WI38 (cell line): Measurements from ENCODE around the gene SLC39A7.

Experiments used
- H3K4me3 ChIP-seq: 2 replicates; pipeline ENCODE4 v1.5.1; 2011; ENCODE audit warnings: low read depth, mild to moderate bottlenecking, control low read depth, low read length
- CTCF ChIP-seq: IDR thresholded peaks from 2 replicates; pipeline ENCODE4 v1.5.1; 2012; ENCODE audit warnings: low read depth, mild to moderate bottlenecking, control low read depth, low read length

Gene SLC39A7

GRCh38 chr6:33204165-33204414, 3.4 kb downstream of the SLC39A7 start:
- no peak overlapping the region for H3K4me3 ChIP-seq
- no peak for TF ChIP-seq CTCF

GRCh38 chr6:33204415-33205190, 3.9 kb downstream of the SLC39A7 start, which contains the start of gene HSD17B8:
Gene HSD17B8, plus strand, starts transcription at chr6:33204655. Its CDS starts 14 bp downstream, at chr6:33204669.
- TF ChIP-seq CTCF, result no peak
- H3K4me3 ChIP-seq, result peak within 1 kb of the TSS; percentile 68

- peak overlapping the region; percentile 68 for H3K4me3 ChIP-seq
- TF ChIP-seq CTCF, result no peak
These were observed 4.7 kb downstream of the SLC39A7 start for GRCh38 chr6:33205191-33206026.

GRCh38 chr6:33206027-33206863, 5.6 kb downstream of the SLC39A7 start:
- TF ChIP-seq CTCF, result no peak
- no peak overlapping the region for H3K4me3 ChIP-seq

- TF ChIP-seq CTCF, result no peak
These were observed 6.3 kb downstream of the SLC39A7 start for GRCh38 chr6:33206864-33207551.

DNA sequence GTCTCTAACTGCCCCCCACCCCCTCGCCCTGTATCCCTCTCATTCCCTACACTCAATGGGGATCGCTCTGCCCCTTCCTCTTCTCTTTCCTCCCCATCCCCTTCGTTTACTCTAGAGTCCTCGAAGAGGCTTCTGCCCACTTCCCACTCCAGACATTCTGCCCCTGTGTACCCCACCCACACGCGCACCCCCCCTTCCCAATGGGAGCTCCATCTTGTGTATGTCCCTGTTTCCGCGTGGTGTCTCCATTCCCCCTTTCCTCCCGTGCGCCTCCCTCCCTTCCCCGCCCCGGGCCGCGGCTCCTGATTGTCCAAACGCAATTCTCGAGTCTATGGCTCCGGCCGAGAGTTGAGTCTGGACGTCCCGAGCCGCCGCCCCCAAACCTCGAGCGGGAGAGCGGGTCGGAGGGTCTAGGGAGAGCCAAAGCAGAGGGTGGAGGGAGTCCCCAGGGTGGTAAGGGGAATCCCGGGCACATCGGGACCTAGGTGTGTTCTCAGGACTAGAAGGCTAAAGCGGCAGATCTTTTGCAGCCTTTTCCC, 7.0 kb downstream of the SLC39A7 start:
- no peak for TF ChIP-seq CTCF
- peak overlapping the region; percentile 84 for H3K4me3 ChIP-seq

More at GRCh38 chr6:33206864-33207551, 6.3 kb downstream of the SLC39A7 start:
- peak overlapping the region; percentile 84 for H3K4me3 ChIP-seq
